Breast epithelium (tissue), 3 donors: Measurements from ENCODE around the gene DSCAM.

Experiments
- CTCF ChIP-seq, 3 donors: fragments of 450-650 bp; IDR thresholded peaks; one replicate each; pipeline ENCODE4 v1.5.1; 2016 to 2017; ENCODE audit warnings: antibody characterized with exemption in 3 of 3, mild to moderate bottlenecking in 3 of 3, moderate library complexity in 3 of 3
- POLR2A ChIP-seq: fragments of 450-650 bp; IDR thresholded peaks from one replicate; pipeline ENCODE4 v1.6.1; 2016; ENCODE audit warnings: antibody characterized with exemption, mild to moderate bottlenecking, moderate library complexity

- TF ChIP-seq CTCF (IDR thresholded peaks at IDR 0.05) = no peak
- no peak for TF ChIP-seq POLR2A
Measured at GRCh38 chr21:40618191-40618973, 228.6 kb downstream of the DSCAM start.
